Neural progenitor cell (in vitro differentiated cells): Measurements from ENCODE around the gene CYB561. TPM values are rescaled to one million over a fixed set of nuclear protein-coding genes. Genes with fewer than 3 reads are reported as not detected.

Source experiments
- DNase-seq: peaks from one replicate; pipeline ENCODE4 v3.0.0-alpha.2; 2016; ENCODE audit warnings: low spot score
- H2AFZ ChIP-seq: fragments of 200-600 bp; sonication (generic); replicated peaks from 2 replicates; pipeline ENCODE4 v1.6.1; 2016; ENCODE audit warnings: antibody characterized with exemption
- H3F3A ChIP-seq: fragments of 200-600 bp; sonication (generic); 2 replicates; pipeline ENCODE4 v1.6.1; 2016; ENCODE audit warnings: antibody characterized with exemption, low read depth
- H3K27ac ChIP-seq: fragments of 200-600 bp; sonication (generic); 2 replicates; pipeline ENCODE4 v1.5.1; 2016; ENCODE audit warnings: mild to moderate bottlenecking
- H3K27me3 ChIP-seq: fragments of 200-600 bp; sonication (generic); 2 replicates; pipeline ENCODE4 v1.6.1; 2016; ENCODE audit warnings: mild to moderate bottlenecking, moderate library complexity
- H3K36me3 ChIP-seq: fragments of 200-600 bp; sonication (generic); 2 replicates; pipeline ENCODE4 v1.5.1; 2016
- H3K4me1 ChIP-seq: fragments of 200-600 bp; sonication (generic); 2 replicates; pipeline ENCODE4 v1.6.1; 2016; ENCODE audit warnings: mixed run types
- H3K4me2 ChIP-seq: fragments of 200-600 bp; sonication (generic); 2 replicates; pipeline ENCODE4 v1.6.1; 2016
- H3K4me3 ChIP-seq: fragments of 200-600 bp; sonication (generic); 2 replicates; pipeline ENCODE4 v1.5.1; 2016
- H3K79me2 ChIP-seq: fragments of 200-600 bp; sonication (generic); 2 replicates; pipeline ENCODE4 v1.6.1; 2016; ENCODE audit warnings: low read depth
- H3K9ac ChIP-seq: fragments of 200-600 bp; sonication (generic); 2 replicates; pipeline ENCODE4 v1.6.1; 2016
- H3K9me3 ChIP-seq: fragments of 200-600 bp; sonication (generic); 2 replicates; pipeline ENCODE4 v1.5.1; 2016; ENCODE audit warnings: low read depth
- H4K20me1 ChIP-seq: fragments of 200-600 bp; sonication (generic); 2 replicates; pipeline ENCODE4 v1.6.1; 2016; ENCODE audit warnings: low read depth
- H3K27ac Mint-ChIP-seq: 3 replicates; pipeline ENCODE4 v1.8.0; 2021; ENCODE audit warnings: mixed read lengths
- H3K27me3 Mint-ChIP-seq: 2 replicates; pipeline ENCODE4 v1.8.0; 2022; ENCODE audit warnings: low read depth, mild to moderate bottlenecking, inconsistent platforms, moderate library complexity, mixed read lengths; ENCODE audit not compliant: insufficient read depth
- H3K36me3 Mint-ChIP-seq: 3 replicates; pipeline ENCODE4 v1.8.0; 2021; ENCODE audit warnings: mixed read lengths
- H3K4me1 Mint-ChIP-seq: 3 replicates; pipeline ENCODE4 v1.8.0; 2021; ENCODE audit warnings: mixed read lengths
- H3K4me3 Mint-ChIP-seq: 3 replicates; pipeline ENCODE4 v1.8.0; 2021; ENCODE audit warnings: mild to moderate bottlenecking, moderate library complexity, mixed read lengths
- H3K9me3 Mint-ChIP-seq: 3 replicates; pipeline ENCODE4 v1.8.0; 2020; ENCODE audit warnings: mixed read lengths
- EZH2 ChIP-seq: fragments of 200-600 bp; sonication (generic); IDR thresholded peaks from 2 replicates; pipeline ENCODE4 v1.6.1; 2017; ENCODE audit warnings: antibody characterized with exemption, mild to moderate bottlenecking, moderate library complexity
- EZH2phosphoT487 ChIP-seq: fragments of 200-600 bp; sonication (generic); IDR thresholded peaks from 2 replicates; pipeline ENCODE4 v1.6.1; 2017; ENCODE audit warnings: antibody characterized with exemption
- total RNA-seq: library from RNA; depleted of rRNA; stranded (reverse); fragments of >200 nt; gene quantifications from 2 replicates; pipeline ENCODE4 v1.2.3, GENCODE V29; 2015; ENCODE audit warnings: low replicate concordance
- TF ChIP-seq, protein P1 (sequence below): fragments of 200-600 bp; sonication (generic); IDR thresholded peaks from 2 replicates; pipeline ENCODE4 v1.5.1; 2017; ENCODE audit warnings: antibody characterized with exemption, mild to moderate bottlenecking

Gene CYB561
- total RNA-seq, 1 donor from 2014 or later = 4.2 TPM

DNA sequence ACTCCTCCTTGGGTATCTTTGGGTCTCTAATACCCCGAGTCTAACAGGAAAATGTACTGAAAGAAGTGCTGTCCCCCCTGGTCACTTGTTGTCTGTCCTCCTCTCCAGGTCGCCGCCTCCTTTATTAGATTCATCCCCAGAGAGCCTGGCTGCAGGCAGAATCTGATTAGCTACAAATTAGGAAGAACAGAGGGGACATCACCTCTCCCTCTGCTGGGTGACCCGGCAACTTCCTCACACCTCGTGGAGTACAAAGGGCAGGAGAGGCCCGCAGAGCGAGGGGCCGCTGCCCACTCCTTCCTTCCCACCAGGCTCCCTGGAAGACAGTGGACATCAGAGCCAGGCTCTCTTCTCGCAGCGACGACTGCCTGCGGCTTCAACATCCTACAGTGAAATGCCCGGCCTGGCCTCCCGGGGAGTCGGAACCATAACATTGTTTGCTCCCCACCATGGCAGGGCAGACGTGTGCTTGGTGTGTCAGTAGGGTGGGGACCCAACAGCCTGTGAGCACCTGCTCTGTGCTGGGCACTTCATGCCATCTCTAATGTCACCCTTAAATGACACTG lies 5.3 kb downstream of the CYB561 start:
- Mint-ChIP-seq H3K27ac (no peak overlapping the region), H3K4me1 (peaks cover 34% of the 10 kb centered on the region), H3K4me3 (no peak overlapping the region), H3K9me3 (no peaks in the 10 kb centered on the region), H3K27me3 (peaks cover 9% of the 10 kb centered on the region), H3K36me3 (no peaks in the 10 kb centered on the region)
- Histone ChIP-seq H3K9ac (no peak overlapping the region), H3K27ac (no peak overlapping the region), H3K4me3 (no peak overlapping the region), H3K4me1 (peaks cover 3% of the 10 kb centered on the region), H3K79me2 (no peaks in the 10 kb centered on the region), H3K9me3 (no peaks in the 10 kb centered on the region), H3K36me3 (no peaks in the 10 kb centered on the region), H3K27me3 (peaks cover 17% of the 10 kb centered on the region), H4K20me1 (peaks cover 5% of the 10 kb centered on the region), H3K4me2 (peak overlapping the region; percentile 13), H3F3A (no peaks in the 10 kb centered on the region), H2AFZ (no peak overlapping the region)
- DNase-seq = no peak
- TF ChIP-seq, protein P1, sequence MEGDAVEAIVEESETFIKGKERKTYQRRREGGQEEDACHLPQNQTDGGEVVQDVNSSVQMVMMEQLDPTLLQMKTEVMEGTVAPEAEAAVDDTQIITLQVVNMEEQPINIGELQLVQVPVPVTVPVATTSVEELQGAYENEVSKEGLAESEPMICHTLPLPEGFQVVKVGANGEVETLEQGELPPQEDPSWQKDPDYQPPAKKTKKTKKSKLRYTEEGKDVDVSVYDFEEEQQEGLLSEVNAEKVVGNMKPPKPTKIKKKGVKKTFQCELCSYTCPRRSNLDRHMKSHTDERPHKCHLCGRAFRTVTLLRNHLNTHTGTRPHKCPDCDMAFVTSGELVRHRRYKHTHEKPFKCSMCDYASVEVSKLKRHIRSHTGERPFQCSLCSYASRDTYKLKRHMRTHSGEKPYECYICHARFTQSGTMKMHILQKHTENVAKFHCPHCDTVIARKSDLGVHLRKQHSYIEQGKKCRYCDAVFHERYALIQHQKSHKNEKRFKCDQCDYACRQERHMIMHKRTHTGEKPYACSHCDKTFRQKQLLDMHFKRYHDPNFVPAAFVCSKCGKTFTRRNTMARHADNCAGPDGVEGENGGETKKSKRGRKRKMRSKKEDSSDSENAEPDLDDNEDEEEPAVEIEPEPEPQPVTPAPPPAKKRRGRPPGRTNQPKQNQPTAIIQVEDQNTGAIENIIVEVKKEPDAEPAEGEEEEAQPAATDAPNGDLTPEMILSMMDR = no peak
- TF ChIP-seq EZH2phosphoT487 (no peak), EZH2 (no peak)

DNA sequence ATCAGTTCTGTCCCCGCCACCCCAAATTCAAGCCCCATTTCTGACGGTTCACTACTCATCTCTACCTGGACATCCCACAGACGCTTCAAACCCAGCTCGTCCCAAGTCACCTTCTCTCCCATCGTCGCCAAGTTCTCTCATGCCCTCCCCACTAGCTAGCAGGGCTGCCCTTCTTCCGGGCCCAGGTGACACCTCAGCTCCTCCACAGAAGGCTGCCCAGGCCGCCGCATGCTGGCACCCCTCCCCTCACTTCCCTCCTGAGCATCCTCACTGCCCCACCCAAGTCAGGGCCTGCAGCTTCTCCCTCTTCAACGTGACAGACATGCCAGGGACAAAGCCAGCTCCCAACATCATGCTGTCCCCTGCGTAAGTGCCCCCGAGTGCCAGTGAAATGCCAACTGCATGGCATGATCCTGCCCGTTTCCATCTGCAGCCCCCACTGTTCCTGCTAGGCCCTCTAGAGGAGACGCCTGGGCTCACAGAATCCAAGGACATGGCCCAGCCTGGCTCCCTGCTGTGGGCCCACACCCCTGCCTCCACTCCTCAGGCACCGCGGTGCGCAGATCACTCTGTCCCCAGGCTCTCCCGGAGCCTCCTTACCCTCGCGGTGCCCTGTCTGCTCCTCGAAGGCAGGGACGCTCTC lies 5.9 kb downstream of the CYB561 start:
- Histone ChIP-seq H3K4me3 (no peak overlapping the region), H3K36me3 (no peaks in the 10 kb centered on the region), H3K9me3 (no peaks in the 10 kb centered on the region), H3K79me2 (no peaks in the 10 kb centered on the region), H4K20me1 (peaks cover 5% of the 10 kb centered on the region), H3K27me3 (peaks cover 11% of the 10 kb centered on the region), H3K27ac (no peak overlapping the region), H3F3A (no peaks in the 10 kb centered on the region), H3K9ac (no peak overlapping the region), H3K4me2 (no peak overlapping the region), H3K4me1 (peaks cover 3% of the 10 kb centered on the region), H2AFZ (no peak overlapping the region)
- no peaks in the 10 kb centered on the region for H3K36me3 Mint-ChIP-seq
- peak overlapping the region; percentile 52 for H3K4me3 Mint-ChIP-seq
- no peaks in the 10 kb centered on the region for H3K9me3 Mint-ChIP-seq
- peaks cover 33% of the 10 kb centered on the region for H3K4me1 Mint-ChIP-seq
- no peak for DNase-seq
- TF ChIP-seq EZH2phosphoT487 = no peak
- TF ChIP-seq EZH2 = no peak
- TF ChIP-seq, protein P1 = no peak
- peaks cover 9% of the 10 kb centered on the region for H3K27me3 Mint-ChIP-seq
- no peak overlapping the region for H3K27ac Mint-ChIP-seq

DNA sequence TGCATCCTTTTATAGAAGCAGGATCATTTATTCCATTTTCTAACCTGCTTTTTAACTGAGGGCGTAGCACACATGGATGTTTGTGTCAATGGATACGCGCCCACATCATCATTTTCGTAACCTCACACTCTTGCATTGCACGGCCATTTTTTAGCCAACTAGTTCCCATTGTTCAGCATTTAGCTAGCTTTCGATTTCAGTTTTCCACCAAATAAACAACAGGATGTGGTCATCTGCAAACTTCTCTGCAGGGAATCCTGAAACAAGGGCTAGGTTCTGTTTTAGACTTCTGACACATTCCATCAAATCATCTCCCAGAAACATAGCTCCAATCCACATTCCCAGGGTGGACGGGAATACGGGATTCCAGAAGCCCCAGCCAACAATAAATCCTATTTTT lies 6.4 kb downstream of the CYB561 start:
- H3K27me3 Mint-ChIP-seq = peaks cover 6% of the 10 kb centered on the region

More for the DNA sequence above, 6.4 kb downstream of the CYB561 start:
- Histone ChIP-seq H2AFZ (no peak overlapping the region), H3K4me3 (no peak overlapping the region), H3K9ac (no peak overlapping the region), H3K79me2 (no peaks in the 10 kb centered on the region), H3F3A (no peaks in the 10 kb centered on the region), H3K27me3 (peaks cover 6% of the 10 kb centered on the region), H3K27ac (no peak overlapping the region), H3K4me2 (no peak overlapping the region), H3K36me3 (no peaks in the 10 kb centered on the region), H3K9me3 (no peaks in the 10 kb centered on the region), H3K4me1 (peaks cover 3% of the 10 kb centered on the region), H4K20me1 (peaks cover 5% of the 10 kb centered on the region)
- Mint-ChIP-seq H3K36me3 (peaks cover 3% of the 10 kb centered on the region), H3K27ac (no peak overlapping the region), H3K4me1 (peaks cover 28% of the 10 kb centered on the region), H3K4me3 (no peak overlapping the region), H3K9me3 (no peaks in the 10 kb centered on the region)
- DNase-seq = no peak
- TF ChIP-seq, protein P1 = no peak
- TF ChIP-seq EZH2phosphoT487 (no peak), EZH2 (no peak)
